ENCODE measurements around the gene RPL3.
"Not testable (repeated sequence)": the region's sequence is repeated elsewhere in the genome, so short reads cannot be mapped to it uniquely, and the experiment has no call there.

The RPL3 gene

DNA sequence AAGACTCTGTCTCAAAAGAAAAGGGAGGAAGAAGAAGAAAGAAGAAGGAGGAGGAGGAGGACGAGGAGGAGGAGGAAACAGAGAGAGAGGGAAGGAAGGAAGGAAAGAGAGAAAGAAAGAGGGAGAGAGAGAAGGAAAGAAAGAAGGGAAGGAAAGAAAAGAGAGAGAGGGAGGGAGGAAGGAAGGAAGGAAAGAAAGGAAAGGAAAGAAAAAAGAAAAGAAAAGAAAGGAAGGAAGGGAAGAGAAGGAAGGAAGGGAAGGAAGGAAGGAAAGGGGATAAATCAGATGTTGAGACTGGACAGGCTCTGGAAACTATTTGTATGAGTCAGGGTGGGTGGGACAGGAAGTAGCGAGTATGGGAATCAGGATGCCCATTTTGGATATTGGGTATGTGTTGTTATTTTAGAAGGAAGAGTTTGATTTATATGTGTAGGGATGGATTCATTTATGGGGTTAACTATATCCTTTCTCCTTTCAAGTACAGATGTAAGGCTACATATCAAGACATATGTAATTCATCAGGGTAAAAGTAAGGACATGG lies 6.0 kb upstream of the RPL3 start:
- Histone ChIP-seq H2AFZ (ENCODE audit: low read length) (no peak overlapping the region), H3K4me1 (ENCODE audit: insufficient read depth, low read length, severe bottlenecking) (no peaks in the 10 kb centered on the region), H3K27ac (ENCODE audit: low read depth, low read length, poor library complexity, severe bottlenecking) (no peak overlapping the region), H3K36me3 (ENCODE audit: insufficient read depth, low read length) (no peaks in the 10 kb centered on the region), H3K9me3 (ENCODE audit: low read length) (no peaks in the 10 kb centered on the region), H3K9ac (ENCODE audit: low read length) (no peak overlapping the region), H3F3A (ENCODE audit: insufficient read depth, low read length) (no peaks in the 10 kb centered on the region), H3K79me2 (ENCODE audit: insufficient read depth, low read length) (no peaks in the 10 kb centered on the region), H4K20me1 (ENCODE audit: insufficient read depth, low read length) (no peaks in the 10 kb centered on the region), H3K4me2 (ENCODE audit: low read length) (no peak overlapping the region), H3K9me2 (ENCODE audit: low read depth, low read length) (no peaks in the 10 kb centered on the region), H3K4me3 (ENCODE audit: low read depth, low read length, poor library complexity, severe bottlenecking) (no peak overlapping the region), H3K27me3 (ENCODE audit: insufficient read depth, low read length) (no peaks in the 10 kb centered on the region; the same call in 1 of the 2 replicates)
- TF ChIP-seq, protein P1, sequence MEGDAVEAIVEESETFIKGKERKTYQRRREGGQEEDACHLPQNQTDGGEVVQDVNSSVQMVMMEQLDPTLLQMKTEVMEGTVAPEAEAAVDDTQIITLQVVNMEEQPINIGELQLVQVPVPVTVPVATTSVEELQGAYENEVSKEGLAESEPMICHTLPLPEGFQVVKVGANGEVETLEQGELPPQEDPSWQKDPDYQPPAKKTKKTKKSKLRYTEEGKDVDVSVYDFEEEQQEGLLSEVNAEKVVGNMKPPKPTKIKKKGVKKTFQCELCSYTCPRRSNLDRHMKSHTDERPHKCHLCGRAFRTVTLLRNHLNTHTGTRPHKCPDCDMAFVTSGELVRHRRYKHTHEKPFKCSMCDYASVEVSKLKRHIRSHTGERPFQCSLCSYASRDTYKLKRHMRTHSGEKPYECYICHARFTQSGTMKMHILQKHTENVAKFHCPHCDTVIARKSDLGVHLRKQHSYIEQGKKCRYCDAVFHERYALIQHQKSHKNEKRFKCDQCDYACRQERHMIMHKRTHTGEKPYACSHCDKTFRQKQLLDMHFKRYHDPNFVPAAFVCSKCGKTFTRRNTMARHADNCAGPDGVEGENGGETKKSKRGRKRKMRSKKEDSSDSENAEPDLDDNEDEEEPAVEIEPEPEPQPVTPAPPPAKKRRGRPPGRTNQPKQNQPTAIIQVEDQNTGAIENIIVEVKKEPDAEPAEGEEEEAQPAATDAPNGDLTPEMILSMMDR (IDR thresholded peaks at IDR 0.05; ENCODE audit: low read length), result no peak

DNA sequence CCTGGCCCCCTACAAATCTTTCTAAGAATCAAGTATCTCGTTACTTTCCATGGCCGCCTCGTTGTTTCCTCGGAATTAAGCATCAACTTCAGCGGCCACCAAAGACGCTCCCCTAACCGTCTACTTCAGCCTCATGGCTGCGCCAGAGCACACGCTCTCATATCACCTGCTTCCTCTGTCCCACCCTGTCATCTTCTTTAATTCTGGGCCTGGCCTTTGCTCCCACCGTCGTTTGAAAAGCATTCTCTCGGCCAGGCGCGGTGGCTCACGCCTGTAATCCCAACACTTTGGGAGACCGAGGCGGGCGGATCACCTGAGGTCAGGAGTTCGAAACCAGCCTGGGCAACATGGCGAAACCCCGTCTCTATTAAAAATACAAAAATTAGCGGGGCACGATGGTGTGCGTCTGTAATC lies 1.2 kb upstream of the RPL3 start:
- not testable (repeated sequence) for H4K20me1 ChIP-seq (ENCODE audit: insufficient read depth, low read length); H3F3A ChIP-seq (ENCODE audit: insufficient read depth, low read length); H3K27me3 ChIP-seq (ENCODE audit: insufficient read depth, low read length); H3K9ac ChIP-seq (ENCODE audit: low read length); H3K9me2 ChIP-seq (ENCODE audit: low read depth, low read length); H2AFZ ChIP-seq (ENCODE audit: low read length); H3K27ac ChIP-seq (ENCODE audit: low read depth, low read length, poor library complexity, severe bottlenecking); H3K9me3 ChIP-seq (ENCODE audit: low read length); H3K79me2 ChIP-seq (ENCODE audit: insufficient read depth, low read length)
- peaks cover 35% of the 10 kb centered on the region for H3K36me3 ChIP-seq (ENCODE audit: insufficient read depth, low read length)
- H3K4me1 ChIP-seq (ENCODE audit: insufficient read depth, low read length, severe bottlenecking), result peaks cover 26% of the 10 kb centered on the region
- H3K4me2 ChIP-seq (ENCODE audit: low read length), result peak overlapping the region; percentile 93; the same call in 1 of the 2 replicates
- H3K4me3 ChIP-seq (ENCODE audit: low read depth, low read length, poor library complexity, severe bottlenecking), result peak overlapping the region; percentile 83

DNA sequence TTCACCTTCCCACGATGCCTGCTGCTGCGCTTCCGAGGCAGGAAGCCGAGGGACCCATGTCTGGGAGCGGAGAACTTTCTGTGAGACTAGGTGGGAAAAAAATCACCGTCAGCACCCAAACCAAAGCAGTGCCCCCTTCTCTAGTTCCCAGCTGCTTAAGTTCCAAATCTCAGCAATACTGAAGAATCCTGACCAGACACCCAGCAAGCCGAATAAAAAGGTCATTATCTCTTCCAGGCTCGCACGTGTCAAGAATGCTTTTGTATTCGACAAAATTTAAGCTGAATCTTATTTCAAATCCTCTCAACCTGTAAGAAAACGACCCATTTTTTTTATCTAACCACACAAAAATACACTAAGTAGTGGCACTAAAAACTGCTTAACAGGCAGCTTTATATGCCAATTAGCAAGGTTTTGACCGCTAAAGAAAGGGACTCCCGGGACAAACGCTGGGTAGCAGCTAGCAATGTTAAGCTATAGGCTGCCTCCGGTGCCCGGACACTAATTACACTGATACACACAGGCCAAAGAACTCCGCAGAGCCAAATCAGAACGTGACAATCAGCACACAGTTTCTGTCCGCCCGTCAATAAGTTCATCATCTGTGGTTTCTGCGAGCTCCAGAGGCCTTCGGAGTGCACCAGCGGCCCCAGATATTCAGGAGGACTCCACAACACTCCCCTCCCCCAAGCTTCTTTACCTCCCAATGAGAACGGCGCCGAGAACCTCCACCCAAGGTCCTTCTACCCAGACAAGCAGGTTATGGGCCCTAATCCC lies 728 bp downstream of the RPL3 start:
- Histone ChIP-seq H3K27me3 (ENCODE audit: insufficient read depth, low read length) (no peaks in the 10 kb centered on the region), H3K79me2 (ENCODE audit: insufficient read depth, low read length) (peaks cover 7% of the 10 kb centered on the region; the same call in 1 of the 2 replicates), H2AFZ (ENCODE audit: low read length) (no peak overlapping the region), H3K9me3 (ENCODE audit: low read length) (no peaks in the 10 kb centered on the region), H3K4me3 (ENCODE audit: low read depth, low read length, poor library complexity, severe bottlenecking) (peak overlapping the region; percentile 83), H4K20me1 (ENCODE audit: insufficient read depth, low read length) (no peaks in the 10 kb centered on the region), H3K9me2 (ENCODE audit: low read depth, low read length) (no peaks in the 10 kb centered on the region), H3F3A (ENCODE audit: insufficient read depth, low read length) (no peaks in the 10 kb centered on the region), H3K4me1 (ENCODE audit: insufficient read depth, low read length, severe bottlenecking) (peaks cover 26% of the 10 kb centered on the region), H3K9ac (ENCODE audit: low read length) (peak overlapping the region; percentile 83), H3K27ac (ENCODE audit: low read depth, low read length, poor library complexity, severe bottlenecking) (peak overlapping the region; percentile 80), H3K36me3 (ENCODE audit: insufficient read depth, low read length) (peaks cover 54% of the 10 kb centered on the region), H3K4me2 (ENCODE audit: low read length) (peak overlapping the region; percentile 90)
- no peak for TF ChIP-seq EZH2 (IDR thresholded peaks at IDR 0.05; ENCODE audit: borderline replicate concordance, low read length)
- TF ChIP-seq, protein P1 (IDR thresholded peaks at IDR 0.05; ENCODE audit: low read length), result no peak

Data from OCI-LY1 (cell line).